SK-N-SH (cell line): ENCODE data around the gene REEP3. TPM values are rescaled to one million over a fixed set of nuclear protein-coding genes. Genes with fewer than 3 reads are reported as not detected.

Experiments
- CTCF ChIA-PET: fragments of 300-600, 350-600 bp; formaldehyde crosslinking; extraction: SDS; loops from one replicate; lab custom pipeline; 2021; lab: Yijun Ruan, JAX
- POLR2A ChIA-PET: fragments of 350-600 bp; sonication (Branson Sonifier 250); formaldehyde crosslinking; extraction: SDS; loops from one replicate; lab custom pipeline; 2020; ENCODE audit warnings: antibody characterized with exemption, inconsistent platforms; lab: Yijun Ruan, JAX
- DNase-seq: peaks from one replicate; pipeline ENCODE4 v3.0.0; 2012
- H2AFZ ChIP-seq: fragments of 200-600 bp; sonication (generic); 2 replicates; pipeline ENCODE4 v1.8.1; 2016; ENCODE audit warnings: antibody characterized with exemption, mild to moderate bottlenecking, low read depth
- H3F3A ChIP-seq: fragments of 200-600 bp; sonication (generic); replicated peaks from 2 replicates; pipeline ENCODE3; 2016; ENCODE audit warnings: antibody characterized with exemption, mild to moderate bottlenecking; ENCODE audit not compliant: insufficient read depth
- H3K27ac ChIP-seq, 2 experiments: fragments of 200-500 bp in 1 of 2; fragments of 200-600 bp in 1 of 2; sonication (Bioruptor generic) in 1 of 2; sonication (generic), shearing (Covaris generic) in 1 of 2; 2 replicates each; pipeline versions ENCODE4 v1.5.1 to v1.6.1; 2014 to 2016; ENCODE audit warnings: low read depth in 2 of 2, inconsistent platforms in 1 of 2, low read length in 1 of 2, mild to moderate bottlenecking in 1 of 2, mixed read lengths in 1 of 2
- H3K27me3 ChIP-seq: fragments of 200-600 bp; sonication (generic), shearing (Covaris generic); 2 replicates; pipeline ENCODE4 v1.6.1; 2016; ENCODE audit warnings: mixed run types; ENCODE audit not compliant: insufficient read depth
- H3K36me3 ChIP-seq, 2 experiments: fragments of 200-500 bp in 1 of 2; fragments of 200-600 bp in 1 of 2; sonication (Bioruptor generic) in 1 of 2; sonication (generic) in 1 of 2; replicated peaks in 1 of 2; 2 replicates each; pipeline versions ENCODE3 to v1.5.1; 2014 to 2016; ENCODE audit warnings: low read length in 1 of 2, mild to moderate bottlenecking in 1 of 2; ENCODE audit not compliant: insufficient read depth in 2 of 2, control insufficient read depth in 1 of 2
- H3K4me1 ChIP-seq, 2 experiments: fragments of 200-500 bp in 1 of 2; fragments of 200-600 bp in 1 of 2; sonication (Bioruptor generic) in 1 of 2; sonication (generic), shearing (Covaris generic) in 1 of 2; 2 replicates each; pipeline versions ENCODE4 v1.5.1 to v1.6.1; 2014 to 2016; ENCODE audit warnings: low read depth in 1 of 2, low read length in 1 of 2, mixed run types in 1 of 2; ENCODE audit not compliant: insufficient read depth in 2 of 2, control insufficient read depth in 1 of 2
- H3K4me2 ChIP-seq: fragments of 200-600 bp; sonication (generic), shearing (Covaris generic); 2 replicates; pipeline ENCODE4 v1.6.1; 2017; ENCODE audit warnings: mixed run types
- H3K4me3 ChIP-seq, 2 experiments: fragments of 200-500 bp in 1 of 2; fragments of 200-600 bp in 1 of 2; sonication (Bioruptor generic) in 1 of 2; sonication (generic), shearing (Covaris generic) in 1 of 2; 2 replicates each; pipeline versions ENCODE4 v1.5.1 to v1.8.1; 2014 to 2016; ENCODE audit warnings: low read depth in 2 of 2, inconsistent platforms in 1 of 2, low read length in 1 of 2, mild to moderate bottlenecking in 1 of 2, mixed read lengths in 1 of 2, moderate library complexity in 1 of 2
- H3K79me2 ChIP-seq: fragments of 200-600 bp; sonication (generic); 2 replicates; pipeline ENCODE4 v1.8.1; 2017; ENCODE audit warnings: mild to moderate bottlenecking; ENCODE audit not compliant: insufficient read depth
- H3K9ac ChIP-seq: fragments of 200-600 bp; sonication (generic); 2 replicates; pipeline ENCODE4 v1.6.1; 2017; ENCODE audit warnings: mixed run types
- H3K9me2 ChIP-seq: fragments of 200-600 bp; sonication (generic); 2 replicates; pipeline ENCODE4 v1.6.1; 2017; ENCODE audit warnings: mixed run types
- H3K9me3 ChIP-seq: fragments of 200-600 bp; sonication (generic); 2 replicates; pipeline ENCODE4 v1.6.1; 2017; ENCODE audit warnings: mixed run types, mild to moderate bottlenecking, moderate library complexity
- H4K20me1 ChIP-seq: fragments of 200-600 bp; sonication (generic); 2 replicates; pipeline ENCODE4 v1.6.1; 2017; ENCODE audit warnings: mild to moderate bottlenecking, mixed run types; ENCODE audit not compliant: insufficient read depth
- ELF1 ChIP-seq: IDR thresholded peaks from 2 replicates; pipeline ENCODE4 v1.4.0; 2012
- EP300 ChIP-seq, 2 experiments: IDR thresholded peaks; 2 replicates each; pipeline versions ENCODE4 v1.4.0 to v1.6.1; 2012; ENCODE audit warnings: borderline replicate concordance in 1 of 2, low read depth in 1 of 2, low read length in 1 of 2
- GABPA ChIP-seq: IDR thresholded peaks from 2 replicates; pipeline ENCODE4 v1.4.0; 2012; ENCODE audit warnings: low read depth, mild to moderate bottlenecking
- MXI1 ChIP-seq: IDR thresholded peaks from 2 replicates; pipeline ENCODE4 v1.6.1; 2012; ENCODE audit warnings: mild to moderate bottlenecking, low read depth, low read length, improper control_type of control experiment
- SIN3A ChIP-seq: IDR thresholded peaks from 2 replicates; pipeline ENCODE4 v1.6.1; 2012; ENCODE audit warnings: low read depth, mild to moderate bottlenecking, low read length, moderate library complexity, borderline replicate concordance
- SMC3 ChIP-seq: IDR thresholded peaks from 2 replicates; pipeline ENCODE4 v1.6.1; 2012; ENCODE audit warnings: low read depth, low read length, improper control_type of control experiment
- TEAD4 ChIP-seq: IDR thresholded peaks from 2 replicates; pipeline ENCODE4 v1.4.0; 2012; ENCODE audit warnings: mild to moderate bottlenecking, borderline replicate concordance; ENCODE audit not compliant: insufficient read depth
- WGBS: methylation state at CpG from one replicate; pipeline ENCODE4 v1.1.6; 2017; ENCODE audit warnings: low lambda C conversion rate; 5-methylcytosine and 5-hydroxymethylcytosine counted together
- polyA plus RNA-seq, 3 experiments: library from polyadenylated mRNA; depleted of rRNA; stranded (reverse); fragments of >200 nt; gene quantifications; 2 replicates each; pipeline ENCODE4 v1.2.3, GENCODE V29; 2012

The REEP3 gene
- polyA plus RNA-seq, 1 of the 3 experiments (the other 2 are of a cell fraction): 7.6 TPM

- Histone ChIP-seq H3K4me2 (no peak overlapping the region), H3K36me3 (no peaks in the 10 kb centered on the region)
- DNase-seq: no peak
- CTCF ChIA-PET: interaction anchor here (0.8 to 1.7 kb wide), 3 partner anchors 9 to 171 kb away, joined by 3 to 5 read pairs (median 4); no protein-coding TSS in a partner anchor
- POLR2A ChIA-PET: interaction anchor here (1.2 kb wide), 1 partner anchor 9 kb away, joined by 3 read pairs; no protein-coding TSS in a partner anchor
- no peak for TF ChIP-seq SMC3
- TF ChIP-seq, all 33 proteins: peak for 0
- H3K4me1 ChIP-seq: peaks cover 10 to 24% of the 10 kb centered on the region in 2 experiments; a peak in 3 of 4 replicates
- no peak overlapping the region for H2AFZ ChIP-seq
- peaks cover 25% of the 10 kb centered on the region; the same call in 1 of the 2 replicates for H3K79me2 ChIP-seq
- peaks cover 29% of the 10 kb centered on the region for H3F3A ChIP-seq
- H3K27ac ChIP-seq: peak overlapping the region in 1 of 2 experiments; percentile 16; a peak in 1 of 4 replicates
- no peaks in the 10 kb centered on the region for H4K20me1 ChIP-seq
- H3K9me2 ChIP-seq: no peaks in the 10 kb centered on the region
- WGBS: 81% methylated on average over 3 of the region's 3 CpGs
- no peak overlapping the region for H3K4me3 ChIP-seq
- H3K9ac ChIP-seq: no peak overlapping the region
- H3K9me3 ChIP-seq: no peaks in the 10 kb centered on the region
- H3K27me3 ChIP-seq: no peaks in the 10 kb centered on the region
These were observed 28.6 kb downstream of the REEP3 start for GRCh38 chr10:63549810-63550209.

- POLR2A ChIA-PET: no interaction called here
- CTCF ChIA-PET: no interaction called here
- H3K36me3 ChIP-seq: peaks cover 0 to 5% of the 10 kb centered on the region in 2 experiments
- DNase-seq: no peak
- H3K79me2 ChIP-seq: peaks cover 39% of the 10 kb centered on the region; the same call in 1 of the 2 replicates
- no peaks in the 10 kb centered on the region for H3K27me3 ChIP-seq
- H4K20me1 ChIP-seq: no peaks in the 10 kb centered on the region
- H3K27ac ChIP-seq: peak overlapping the region; percentile 50 to 90
- no peaks in the 10 kb centered on the region for H3K9me2 ChIP-seq
- H3K9ac ChIP-seq: peak overlapping the region; percentile 52; the same call in 1 of the 2 replicates
- no peaks in the 10 kb centered on the region for H3K9me3 ChIP-seq
- WGBS: 78% methylated on average over 4 of the region's 4 CpGs
- 0 out of 2 replicates have a peak overlapping the region, but pooled peaks have one; percentile 10 for H2AFZ ChIP-seq
- peaks cover 38% of the 10 kb centered on the region for H3F3A ChIP-seq
- H3K4me3 ChIP-seq: no peak overlapping the region
- TF ChIP-seq ELF1 (0 out of 2 replicates have a peak, but pooled peaks have one; percentile 20), MXI1 (no peak)
- H3K4me1 ChIP-seq: peaks cover 11 to 27% of the 10 kb centered on the region in 2 experiments; a peak in 3 of 4 replicates
- peak overlapping the region; percentile 40; the same call in 1 of the 2 replicates for H3K4me2 ChIP-seq
These were observed 31.8 kb downstream of the REEP3 start for GRCh38 chr10:63553031-63553430.

GRCh38 chr10:63553473-63553872 lies 32.3 kb downstream of the REEP3 start:
- POLR2A ChIA-PET: interaction anchor here (0.7 kb wide), 1 partner anchor 31 kb away, joined by 3 read pairs; no protein-coding TSS in a partner anchor
- Histone ChIP-seq H3K36me3 (peaks cover 0 to 5% of the 10 kb centered on the region in 2 experiments), H3K79me2 (peaks cover 44% of the 10 kb centered on the region), H4K20me1 (no peaks in the 10 kb centered on the region), H3K27me3 (no peaks in the 10 kb centered on the region), H3K9me2 (no peaks in the 10 kb centered on the region), H3K4me3 (no peak overlapping the region), H3K9ac (peak overlapping the region; percentile 52; the same call in 1 of the 2 replicates), H3F3A (peaks cover 38% of the 10 kb centered on the region), H2AFZ (0 out of 2 replicates have a peak overlapping the region, but pooled peaks have one; percentile 10), H3K9me3 (no peaks in the 10 kb centered on the region), H3K27ac (peak overlapping the region; percentile 50 to 90; a peak in 3 of 4 replicates), H3K4me2 (peak overlapping the region; percentile 40; the same call in 1 of the 2 replicates), H3K4me1 (peaks cover 10 to 27% of the 10 kb centered on the region in 2 experiments; a peak in 3 of 4 replicates)
- CTCF ChIA-PET: no interaction called here
- no peak for DNase-seq
- WGBS: 93% methylated on average over 6 of the region's 6 CpGs
- no peak for TF ChIP-seq EP300 (IDR thresholded peaks at IDR 0.05; ENCODE audit: borderline replicate concordance in 1 of 2, low read depth in 1 of 2, low read length in 1 of 2)
- no peak for TF ChIP-seq SIN3A
- no peak for TF ChIP-seq GABPA
- TF ChIP-seq TEAD4: no peak
